Mammary epithelial cell (primary cell): ENCODE data around the gene NACA2.

Source experiments
- EZH2 ChIP-seq: IDR thresholded peaks from 2 replicates; pipeline ENCODE4 v1.6.1; 2012; ENCODE audit warnings: low read length, inconsistent platforms, borderline replicate concordance
- TF ChIP-seq, protein P1 (sequence below), 2 donors: IDR thresholded peaks in 1 of 2; conservative IDR thresholded peaks in 1 of 2; 2 replicates each; pipeline ENCODE4 v1.5.1; 2011 to 2012; ENCODE audit warnings: inconsistent platforms in 2 of 2, low read length in 2 of 2, mild to moderate bottlenecking in 2 of 2, control low read depth in 1 of 2, low read depth in 1 of 2; ENCODE audit not compliant: insufficient read depth in 1 of 2; ENCODE audit errors: extremely low read depth in 1 of 2

DNA sequence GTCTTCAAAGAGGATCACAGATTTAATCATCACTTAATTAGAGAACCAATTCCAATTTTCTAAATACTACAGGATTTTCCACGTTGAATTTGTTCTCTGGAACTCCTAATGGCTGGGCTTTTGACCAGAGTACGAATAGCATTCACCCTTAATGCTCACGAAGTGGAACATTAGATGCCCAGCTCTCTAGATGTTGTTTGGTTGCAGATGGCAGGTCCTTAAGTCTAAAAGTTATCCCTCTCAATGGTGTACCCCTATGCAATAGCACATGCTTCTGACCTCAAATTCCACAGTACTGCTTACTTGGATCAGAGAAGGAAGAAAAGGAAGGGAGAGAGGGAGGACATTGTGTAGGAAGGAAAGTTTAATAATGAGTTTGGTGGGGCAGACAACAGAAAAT is 8.6 kb upstream of the NACA2 start:
- TF ChIP-seq, protein P1, sequence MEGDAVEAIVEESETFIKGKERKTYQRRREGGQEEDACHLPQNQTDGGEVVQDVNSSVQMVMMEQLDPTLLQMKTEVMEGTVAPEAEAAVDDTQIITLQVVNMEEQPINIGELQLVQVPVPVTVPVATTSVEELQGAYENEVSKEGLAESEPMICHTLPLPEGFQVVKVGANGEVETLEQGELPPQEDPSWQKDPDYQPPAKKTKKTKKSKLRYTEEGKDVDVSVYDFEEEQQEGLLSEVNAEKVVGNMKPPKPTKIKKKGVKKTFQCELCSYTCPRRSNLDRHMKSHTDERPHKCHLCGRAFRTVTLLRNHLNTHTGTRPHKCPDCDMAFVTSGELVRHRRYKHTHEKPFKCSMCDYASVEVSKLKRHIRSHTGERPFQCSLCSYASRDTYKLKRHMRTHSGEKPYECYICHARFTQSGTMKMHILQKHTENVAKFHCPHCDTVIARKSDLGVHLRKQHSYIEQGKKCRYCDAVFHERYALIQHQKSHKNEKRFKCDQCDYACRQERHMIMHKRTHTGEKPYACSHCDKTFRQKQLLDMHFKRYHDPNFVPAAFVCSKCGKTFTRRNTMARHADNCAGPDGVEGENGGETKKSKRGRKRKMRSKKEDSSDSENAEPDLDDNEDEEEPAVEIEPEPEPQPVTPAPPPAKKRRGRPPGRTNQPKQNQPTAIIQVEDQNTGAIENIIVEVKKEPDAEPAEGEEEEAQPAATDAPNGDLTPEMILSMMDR (conservative IDR thresholded peaks at IDR 0.05 in 1 of 2, IDR thresholded peaks at IDR 0.05 in 1 of 2; ENCODE audit: extremely low read depth in 1 of 2, insufficient read depth in 1 of 2, low read depth in 1 of 2, low read length in 2 of 2), result no peak
- no peak for TF ChIP-seq EZH2
